AG10803 (cell line): ENCODE results near the gene CNPY3.

Experiments used
- DNase-seq: peaks from one replicate; pipeline ENCODE4 v3.0.0; 2010; ENCODE audit warnings: low read depth
- H3K4me3 ChIP-seq: 2 replicates; pipeline ENCODE4 v1.5.1; 2011; ENCODE audit warnings: mild to moderate bottlenecking, low read length, control low read depth
- TF ChIP-seq, protein P1 (sequence below): conservative IDR thresholded peaks from 2 replicates; pipeline ENCODE4 v1.5.1; 2011; ENCODE audit warnings: mild to moderate bottlenecking, low read length, control low read depth, inconsistent platforms

Gene CNPY3

DNA sequence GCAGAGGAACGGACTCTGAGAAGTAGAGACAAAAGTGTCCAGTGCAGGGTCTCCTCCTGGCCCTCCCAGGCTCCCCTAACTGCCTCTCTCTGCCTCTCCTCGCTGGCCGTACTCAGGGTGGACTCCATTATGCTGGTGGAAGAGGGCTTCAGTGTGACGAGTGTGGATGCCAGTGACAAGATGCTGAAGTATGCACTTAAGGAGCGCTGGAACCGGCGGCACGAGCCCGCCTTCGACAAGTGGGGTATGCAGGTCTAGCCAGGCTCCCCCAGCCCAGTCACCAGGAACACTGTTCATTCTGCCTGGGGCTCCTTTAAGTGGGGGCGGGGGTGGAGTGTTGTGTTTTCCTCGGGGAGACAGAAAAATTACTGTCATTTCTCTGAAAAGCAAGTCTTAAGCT lies 32.8 kb downstream of the CNPY3 start:
- no peak for DNase-seq

DNA sequence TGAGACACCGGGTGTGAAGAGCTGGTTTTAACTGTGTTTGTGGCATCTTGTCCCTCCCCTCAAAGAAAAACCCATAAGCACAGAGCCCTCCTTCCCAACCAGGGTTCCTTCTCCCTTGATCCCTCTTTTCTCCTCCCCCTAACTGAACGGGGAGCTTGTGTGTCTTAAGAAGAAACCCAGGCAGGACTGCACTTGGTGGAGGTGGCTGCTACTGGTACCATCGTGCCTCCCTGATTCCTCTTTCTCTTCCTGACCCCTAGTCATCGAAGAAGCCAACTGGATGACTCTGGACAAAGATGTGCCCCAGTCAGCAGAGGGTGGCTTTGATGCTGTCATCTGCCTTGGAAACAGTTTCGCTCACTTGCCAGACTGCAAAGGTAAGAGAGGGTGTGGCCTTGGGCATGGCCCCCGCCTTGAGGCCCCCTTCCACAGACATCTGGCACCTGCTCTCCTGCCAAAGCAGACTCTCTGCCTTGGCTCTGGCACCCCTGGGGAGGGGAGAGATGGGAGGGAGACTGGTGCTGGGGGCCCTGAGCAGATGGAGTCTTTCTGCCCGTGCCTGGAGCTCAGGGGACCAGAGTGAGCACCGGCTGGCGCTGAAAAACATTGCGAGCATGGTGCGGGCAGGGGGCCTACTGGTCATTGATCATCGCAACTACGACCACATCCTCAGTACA lies 33.4 kb downstream of the CNPY3 start:
- TF ChIP-seq, protein P1, sequence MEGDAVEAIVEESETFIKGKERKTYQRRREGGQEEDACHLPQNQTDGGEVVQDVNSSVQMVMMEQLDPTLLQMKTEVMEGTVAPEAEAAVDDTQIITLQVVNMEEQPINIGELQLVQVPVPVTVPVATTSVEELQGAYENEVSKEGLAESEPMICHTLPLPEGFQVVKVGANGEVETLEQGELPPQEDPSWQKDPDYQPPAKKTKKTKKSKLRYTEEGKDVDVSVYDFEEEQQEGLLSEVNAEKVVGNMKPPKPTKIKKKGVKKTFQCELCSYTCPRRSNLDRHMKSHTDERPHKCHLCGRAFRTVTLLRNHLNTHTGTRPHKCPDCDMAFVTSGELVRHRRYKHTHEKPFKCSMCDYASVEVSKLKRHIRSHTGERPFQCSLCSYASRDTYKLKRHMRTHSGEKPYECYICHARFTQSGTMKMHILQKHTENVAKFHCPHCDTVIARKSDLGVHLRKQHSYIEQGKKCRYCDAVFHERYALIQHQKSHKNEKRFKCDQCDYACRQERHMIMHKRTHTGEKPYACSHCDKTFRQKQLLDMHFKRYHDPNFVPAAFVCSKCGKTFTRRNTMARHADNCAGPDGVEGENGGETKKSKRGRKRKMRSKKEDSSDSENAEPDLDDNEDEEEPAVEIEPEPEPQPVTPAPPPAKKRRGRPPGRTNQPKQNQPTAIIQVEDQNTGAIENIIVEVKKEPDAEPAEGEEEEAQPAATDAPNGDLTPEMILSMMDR = no peak
- no peak for DNase-seq

More for the DNA sequence above, 32.8 kb downstream of the CNPY3 start:
- TF ChIP-seq, protein P1 = no peak
- no peak overlapping the region for H3K4me3 ChIP-seq

DNA sequence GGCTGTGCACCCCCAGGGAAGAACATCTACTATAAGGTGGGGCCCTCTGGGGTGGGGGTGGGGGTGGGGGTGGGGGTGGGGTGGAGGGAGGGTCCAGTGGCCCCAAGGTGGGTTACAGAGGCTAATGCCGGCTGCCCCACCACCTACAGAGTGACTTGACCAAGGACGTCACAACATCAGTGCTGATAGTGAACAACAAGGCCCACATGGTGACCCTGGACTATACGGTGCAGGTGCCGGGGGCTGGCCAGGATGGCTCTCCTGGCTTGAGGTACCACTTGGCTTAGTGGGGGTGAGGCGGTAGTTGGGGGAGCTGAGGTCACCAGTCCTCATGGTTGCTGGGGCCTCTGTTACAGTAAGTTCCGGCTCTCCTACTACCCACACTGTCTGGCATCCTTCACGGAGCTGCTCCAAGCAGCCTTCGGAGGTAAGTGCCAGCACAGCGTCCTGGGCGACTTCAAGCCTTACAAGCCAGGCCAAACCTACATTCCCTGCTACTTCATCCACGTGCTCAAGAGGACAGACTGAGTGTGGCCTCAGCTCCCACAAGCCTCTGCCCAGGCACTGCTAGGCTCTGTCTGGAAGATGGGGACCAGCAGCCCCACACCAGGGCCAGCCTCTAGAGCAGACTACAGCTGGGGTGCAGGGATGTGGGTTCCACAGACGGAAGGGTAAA lies 34.0 kb downstream of the CNPY3 start:
- DNase-seq = no peak
- no peak overlapping the region for H3K4me3 ChIP-seq
- TF ChIP-seq, protein P1 = no peak

More for the DNA sequence above, 33.4 kb downstream of the CNPY3 start:
- no peak overlapping the region for H3K4me3 ChIP-seq

DNA sequence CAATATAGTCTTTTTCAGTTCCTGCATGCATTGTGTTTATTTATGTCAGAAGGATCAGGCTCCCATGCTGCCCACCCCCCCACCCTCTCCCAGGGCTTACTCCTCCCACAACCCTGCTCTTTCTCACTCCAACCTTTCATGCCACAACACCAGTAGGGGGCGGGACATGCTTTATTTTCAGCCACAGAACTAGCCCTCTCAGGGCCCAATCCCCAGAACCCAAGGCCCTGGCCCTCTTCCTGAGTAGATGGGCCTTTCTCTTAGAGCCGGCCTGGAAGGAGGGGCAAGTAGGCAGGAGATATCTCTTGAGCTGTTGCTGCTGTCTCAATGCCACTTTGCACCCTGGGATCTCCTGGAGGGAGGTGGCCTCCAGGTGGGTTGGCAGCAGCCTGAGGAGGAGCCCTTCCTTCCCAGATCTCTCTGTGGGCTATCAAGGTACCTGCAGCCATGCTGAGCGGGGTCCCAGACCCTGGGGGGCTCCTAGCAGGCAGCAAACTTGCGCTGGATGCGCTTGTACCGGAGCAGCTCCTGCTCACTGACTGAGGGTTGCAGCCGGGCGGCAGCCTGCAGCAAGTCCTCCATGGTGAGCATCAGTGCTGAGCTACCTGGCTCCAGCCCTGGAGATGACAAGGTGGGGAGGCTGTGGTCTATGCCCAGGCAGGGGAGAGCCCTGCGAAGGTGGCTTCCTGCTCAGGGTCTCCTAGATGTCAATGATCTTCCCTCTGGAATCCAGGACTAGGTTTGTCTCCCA lies 34.8 kb downstream of the CNPY3 start:
- DNase-seq = peak; percentile 30
- no peak overlapping the region for H3K4me3 ChIP-seq
- TF ChIP-seq, protein P1 = peak; percentile 27; the same call in 1 of the 2 replicates

DNA sequence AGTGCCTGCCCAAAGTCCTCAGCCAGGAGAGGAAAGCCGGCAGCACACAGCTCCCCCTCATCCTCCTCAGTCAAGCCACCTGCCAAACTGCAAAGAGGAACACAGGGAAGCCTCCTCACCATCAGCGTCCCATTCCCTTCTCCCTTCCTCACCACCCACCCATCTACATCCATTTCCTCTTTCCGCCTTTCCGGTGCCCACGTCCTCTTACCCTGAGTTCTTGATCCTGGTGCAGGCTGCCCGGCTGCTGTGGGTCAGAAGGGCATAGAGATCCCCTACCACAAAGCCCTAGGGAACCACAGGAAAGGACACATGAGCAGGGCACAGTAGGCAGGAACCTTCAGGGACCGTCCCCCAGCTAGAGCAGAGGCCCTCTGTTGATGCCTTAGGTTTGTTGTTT lies 37.3 kb downstream of the CNPY3 start:
- DNase-seq = no peak
- TF ChIP-seq, protein P1 = no peak

DNA sequence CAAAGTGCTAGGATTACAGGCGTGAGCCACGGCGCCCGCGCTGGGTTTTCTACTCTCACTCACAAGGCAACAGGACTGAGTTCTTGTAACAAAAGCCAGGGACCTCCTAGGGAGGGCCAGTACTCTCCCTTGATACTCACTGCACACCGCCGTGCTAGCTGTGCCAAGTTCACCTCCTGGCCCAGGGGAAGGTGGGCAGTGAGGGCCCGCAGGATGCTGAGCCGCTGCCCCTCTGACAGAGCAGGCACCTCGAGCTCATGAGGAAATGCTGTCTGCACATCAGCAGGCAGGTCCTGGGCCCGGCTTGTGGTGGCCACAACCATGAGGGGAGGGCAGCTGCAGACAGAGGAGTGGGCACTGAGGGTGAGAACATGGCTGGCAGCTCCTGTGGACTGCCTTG lies 37.9 kb downstream of the CNPY3 start:
- H3K4me3 ChIP-seq = no peak overlapping the region
- TF ChIP-seq, protein P1 = no peak
- DNase-seq = no peak

More for the DNA sequence above, 37.3 kb downstream of the CNPY3 start:
- H3K4me3 ChIP-seq = no peak overlapping the region
